ENCODE measurements around the gene HDHD2.
A peak's percentile ranks its signal among the peaks of the same experiment; 100 is the strongest.

HDHD2 gene

DNA sequence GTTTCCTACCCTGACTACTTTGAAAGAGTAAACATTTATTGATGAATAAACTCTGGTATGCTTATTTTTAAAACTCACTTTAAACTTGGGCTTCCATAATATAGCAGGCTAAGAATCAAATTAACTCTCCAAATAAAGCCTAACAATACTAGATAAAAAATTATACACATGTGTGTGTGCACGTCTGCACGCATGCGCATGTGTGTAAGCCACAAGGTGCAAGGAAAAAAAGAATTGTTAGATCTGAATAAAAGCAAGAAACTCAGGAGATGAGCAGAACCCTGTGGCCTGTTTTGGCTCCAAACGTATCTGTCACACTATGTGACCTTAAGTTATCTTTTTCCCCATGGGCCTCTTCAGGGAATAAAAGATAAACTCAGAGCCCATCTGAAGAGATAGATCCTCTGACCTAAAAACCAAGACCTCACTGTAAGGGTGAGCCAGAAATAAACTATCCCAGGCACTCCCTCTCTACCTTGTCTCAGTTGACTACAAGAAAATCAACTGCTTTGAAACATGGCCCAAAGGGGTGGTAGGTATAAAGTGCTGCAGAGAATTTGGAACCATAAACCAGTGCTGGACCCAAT, 6.3 kb downstream of the HDHD2 start:
- no peak for DNase-seq

DNA sequence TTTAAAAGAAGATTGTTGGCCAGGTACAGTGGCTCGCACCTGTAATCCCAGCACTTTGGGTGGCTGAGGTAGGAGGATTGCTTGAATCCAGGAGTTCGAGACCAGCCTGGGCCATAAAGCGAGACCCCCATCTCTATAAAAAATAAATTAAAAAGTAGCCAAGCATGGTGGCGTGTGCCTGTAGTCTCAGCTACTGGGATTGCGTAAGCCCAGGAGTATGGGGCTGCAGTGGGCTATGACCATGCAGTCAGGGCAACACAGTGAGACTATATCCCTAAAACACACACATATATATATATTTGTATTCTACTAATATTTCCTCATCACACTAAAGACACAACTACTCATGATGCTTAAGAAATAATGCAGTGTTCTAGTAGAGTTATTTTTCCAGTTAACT, 7.1 kb downstream of the HDHD2 start:
- DNase-seq: no peak

DNA sequence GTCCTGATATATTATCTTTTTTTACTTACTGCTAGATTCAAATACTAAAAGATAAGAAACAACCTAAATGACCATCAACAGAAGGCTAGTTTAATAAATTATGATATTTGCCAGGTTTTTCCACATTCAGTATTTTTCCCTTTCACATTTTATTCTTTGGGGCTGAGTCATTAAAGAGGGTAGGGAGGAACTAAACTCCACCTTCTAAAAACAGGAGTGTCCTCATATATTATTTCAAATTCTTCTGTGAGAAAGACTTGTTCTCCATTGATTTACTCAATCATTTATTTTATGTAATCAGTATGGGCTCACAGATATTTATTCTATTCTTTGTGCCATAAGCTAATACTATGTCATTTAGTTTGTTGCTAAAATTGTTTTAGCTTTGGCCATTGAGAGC, 9.0 kb downstream of the HDHD2 start:
- no peak for DNase-seq

DNA sequence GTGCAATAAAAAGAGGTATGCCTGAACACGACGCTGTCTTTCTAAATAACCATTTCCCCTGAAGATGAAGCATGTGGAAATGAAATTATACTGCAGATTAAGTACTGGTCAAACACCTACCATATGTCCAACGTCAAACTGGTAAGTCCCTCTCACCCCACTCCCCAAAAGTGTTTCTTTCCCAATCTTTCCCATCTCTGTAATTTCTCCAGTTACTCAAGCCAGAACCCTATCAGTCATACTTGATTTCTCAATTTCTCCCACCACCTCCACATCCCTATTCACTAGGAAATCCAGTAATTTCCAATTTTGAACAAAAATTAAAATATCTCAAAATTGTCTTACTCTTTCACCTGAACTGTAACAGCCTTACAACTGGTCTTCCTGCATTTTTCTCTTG, 29.2 kb downstream of the HDHD2 start:
- no peak for DNase-seq

DNA sequence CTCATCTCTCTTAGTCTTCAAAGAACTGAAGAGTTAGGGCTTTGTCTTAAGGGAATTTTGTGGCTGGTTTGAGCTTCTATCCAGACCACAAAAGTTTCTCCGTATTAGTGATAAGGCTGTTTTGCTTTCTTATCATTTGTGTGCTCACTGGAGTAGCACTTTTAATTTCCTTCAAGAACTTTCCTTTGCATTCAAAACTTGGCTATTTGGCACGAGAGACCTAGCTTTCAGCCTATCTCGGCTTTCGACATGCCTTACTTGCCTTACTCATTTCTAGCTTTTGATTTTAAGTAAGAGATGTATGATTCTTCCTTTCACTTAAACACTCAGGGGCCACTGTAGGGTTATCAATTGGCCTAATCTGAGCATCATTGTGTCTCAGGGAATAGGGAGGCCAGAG, 29.9 kb downstream of the HDHD2 start:
- DNase-seq: no peak

DNA sequence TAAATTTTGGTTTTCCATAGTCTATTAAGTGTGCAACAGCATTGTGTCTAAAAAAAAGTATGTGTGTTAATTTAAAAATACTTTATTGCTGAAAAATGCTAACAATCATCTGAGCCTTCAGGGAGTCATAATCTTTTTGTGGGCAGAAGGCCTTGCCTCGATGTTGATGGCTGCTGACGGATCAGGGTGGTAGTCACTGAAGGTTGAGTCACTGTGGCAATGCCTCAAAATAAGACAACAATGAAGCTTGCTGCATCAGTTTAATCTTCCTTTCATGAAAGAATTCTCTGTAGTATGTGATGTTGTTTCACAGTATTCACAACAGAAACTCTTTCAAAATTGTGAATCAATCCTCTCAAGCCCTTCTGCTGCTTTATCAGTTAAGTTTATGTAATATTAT, 31.3 kb downstream of the HDHD2 start:
- no peak for DNase-seq

DNA sequence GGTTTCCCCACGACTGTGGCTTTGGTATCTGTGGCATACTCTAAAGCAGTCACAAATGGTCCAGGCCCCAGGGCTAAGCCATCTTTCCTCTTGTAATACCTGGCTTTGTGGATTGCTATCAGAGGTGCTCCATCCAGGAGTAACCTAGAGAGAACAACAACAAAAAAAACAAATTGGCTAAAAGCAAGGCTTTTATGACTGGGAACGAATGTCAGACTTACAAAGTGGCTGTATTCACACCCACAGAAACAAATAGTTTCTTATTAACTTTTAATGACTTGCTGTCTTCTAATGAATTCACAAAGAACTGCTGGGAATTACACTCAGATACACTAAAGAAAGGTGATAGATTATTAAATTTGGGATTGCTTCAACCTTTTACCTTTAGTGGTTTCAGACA, 35.1 kb downstream of the HDHD2 start:
- no peak for DNase-seq

DNA sequence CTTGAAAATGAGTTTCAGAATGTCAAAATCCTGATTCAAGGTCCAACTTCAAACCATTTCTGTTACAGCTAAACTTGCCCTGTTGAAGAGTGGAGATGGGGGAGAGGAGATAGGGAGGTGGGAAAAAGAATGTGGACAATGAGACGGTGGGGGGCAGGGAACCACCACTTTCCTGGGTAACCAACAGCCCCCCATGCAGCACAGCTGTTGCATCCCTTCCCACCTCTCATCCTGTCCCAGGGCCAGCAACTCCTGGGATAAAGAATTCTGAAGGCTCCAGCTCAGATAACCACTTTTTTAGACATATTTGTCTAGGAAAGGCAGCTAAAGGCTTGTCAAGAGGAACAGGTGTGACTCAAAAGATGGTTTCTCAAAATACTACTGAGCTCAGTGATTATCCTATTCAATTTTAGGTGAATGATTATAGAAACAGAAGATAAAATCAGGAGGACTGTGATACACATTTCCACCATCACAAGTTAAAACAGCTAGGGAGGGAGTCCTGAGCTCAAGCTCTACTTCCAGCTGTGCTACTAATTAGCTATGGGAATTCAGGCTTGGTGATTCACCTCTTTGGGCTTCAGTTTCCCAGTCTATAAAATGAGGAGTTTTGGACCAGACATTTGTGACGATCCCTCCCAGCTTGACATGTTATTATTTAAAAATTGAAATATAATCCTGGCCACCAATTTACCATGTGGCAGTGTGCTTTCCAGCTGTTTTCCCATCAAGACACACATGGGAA, 36.3 kb downstream of the HDHD2 start:
- DNase-seq: no peak

DNA sequence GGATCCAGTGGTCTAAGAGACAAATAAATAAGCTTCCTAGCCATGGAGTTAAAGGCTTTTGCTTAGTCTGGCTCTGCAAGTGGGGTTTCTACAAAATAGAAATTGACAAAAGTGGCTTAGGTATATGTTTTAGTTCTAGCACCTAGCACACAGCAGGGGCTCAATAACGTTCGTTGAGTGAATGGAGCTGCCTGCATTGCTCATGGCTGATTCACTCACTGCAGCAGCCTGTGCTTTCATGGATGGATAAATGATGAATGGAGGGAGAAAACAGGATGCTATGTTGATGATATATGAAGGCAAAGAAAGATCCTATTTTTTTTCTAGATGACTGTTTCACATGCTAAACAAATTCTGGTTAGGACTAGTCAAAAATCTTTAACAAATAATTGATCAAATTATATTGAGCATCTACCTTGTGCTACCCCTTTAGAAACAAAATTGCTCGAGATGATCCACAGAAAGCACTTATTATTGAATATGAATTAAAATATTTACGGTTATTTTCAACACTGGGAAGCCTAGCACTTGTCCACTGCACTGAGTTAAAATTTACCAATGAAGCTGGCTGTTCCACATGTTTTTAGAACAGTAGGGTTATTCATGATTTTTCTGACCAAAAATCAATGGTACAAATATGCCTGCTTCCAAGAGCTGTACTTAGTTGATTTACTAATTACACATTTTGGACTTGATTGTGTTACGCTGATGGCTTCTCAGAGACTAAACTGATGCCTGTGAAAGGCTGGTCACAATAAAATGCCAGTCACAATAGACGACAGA, 39.6 kb downstream of the HDHD2 start:
- no peak for DNase-seq

DNA sequence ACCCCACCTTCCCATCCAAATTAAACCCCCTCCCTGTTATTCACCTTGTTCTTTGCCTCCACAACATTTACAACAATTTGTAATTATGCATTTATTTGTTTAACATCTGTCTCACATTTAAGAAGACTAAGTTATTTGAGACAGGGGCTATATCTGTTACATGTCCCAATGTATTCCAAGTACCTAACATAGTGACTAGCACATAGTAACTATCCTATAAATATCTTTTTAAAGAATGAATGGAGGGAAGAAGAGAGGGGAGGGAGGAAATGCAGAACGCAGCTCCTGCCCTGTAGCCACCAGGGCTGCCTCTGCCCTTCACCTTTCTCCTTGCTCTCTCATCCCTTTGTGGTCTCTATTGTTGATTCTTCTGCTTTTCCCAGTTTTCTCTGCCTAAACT, 40.6 kb downstream of the HDHD2 start:
- DNase-seq: no peak

DNA sequence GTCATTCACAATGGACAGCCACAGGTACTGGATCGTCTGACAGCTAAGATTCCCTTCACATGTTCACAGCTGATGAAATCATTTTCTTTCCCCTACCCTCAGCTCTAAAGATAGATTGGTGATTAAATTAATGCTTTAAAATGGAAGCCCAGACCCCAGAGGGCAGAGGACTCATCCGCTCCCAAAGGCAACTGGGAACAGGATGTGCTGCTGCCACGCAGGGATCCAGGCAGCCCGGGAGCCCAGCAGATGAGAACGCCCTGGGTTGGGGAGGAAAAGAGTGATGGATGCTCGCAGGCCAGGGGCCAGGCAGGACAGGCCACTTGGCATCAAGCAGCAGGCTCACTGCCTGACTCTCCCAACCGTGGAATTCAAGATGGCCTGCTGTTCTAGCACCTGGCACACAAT, 41.3 kb downstream of the HDHD2 start:
- DNase-seq: no peak

DNA sequence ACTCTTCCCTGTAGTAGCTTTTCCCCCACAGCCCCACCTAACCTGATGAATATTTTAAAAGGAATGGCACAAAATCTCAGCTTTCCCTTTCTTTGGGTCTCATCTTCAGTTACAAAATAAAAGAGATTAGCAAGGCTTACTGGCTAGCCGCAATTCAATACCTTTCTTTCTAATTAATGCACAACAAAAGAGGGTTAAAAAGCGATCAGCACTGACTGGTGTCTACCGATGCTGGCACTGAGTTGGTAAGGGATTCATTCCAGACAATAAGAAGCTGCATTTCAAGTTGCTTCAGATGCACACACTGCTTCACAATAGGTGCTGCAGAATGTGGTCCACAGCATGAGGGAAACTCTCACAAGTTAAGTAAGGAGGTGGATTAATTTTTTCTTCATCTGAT, 41.9 kb downstream of the HDHD2 start:
- no peak for DNase-seq

DNA sequence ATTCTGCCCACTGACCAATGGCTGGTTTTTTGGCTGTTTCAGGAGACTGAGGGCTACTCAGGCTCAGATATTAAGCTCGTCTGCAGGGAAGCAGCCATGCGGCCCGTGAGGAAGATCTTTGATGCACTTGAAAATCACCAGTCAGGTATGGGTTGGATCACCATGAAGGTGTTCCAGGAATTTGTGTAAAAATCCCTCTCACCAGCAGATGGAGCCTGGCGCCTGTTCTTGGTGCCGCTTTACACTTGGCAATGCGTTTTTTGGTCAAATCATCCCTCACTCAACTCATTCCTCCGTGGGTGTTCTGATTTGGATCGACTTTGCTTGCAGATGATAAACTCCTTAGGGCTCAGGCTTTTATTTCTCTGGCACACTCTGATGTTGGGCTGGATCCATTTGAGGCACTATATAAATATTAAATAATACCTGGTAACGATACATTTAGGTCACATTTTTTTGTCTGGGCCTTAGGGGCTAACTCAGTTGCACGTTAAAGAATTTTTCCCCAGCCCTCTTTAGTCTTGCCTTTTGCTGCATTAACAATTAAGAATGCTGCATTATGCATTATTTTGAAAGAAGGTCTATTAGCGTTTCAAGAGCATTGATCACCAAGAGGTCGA, 50.0 kb downstream of the HDHD2 start:
- no peak for DNase-seq

DNA sequence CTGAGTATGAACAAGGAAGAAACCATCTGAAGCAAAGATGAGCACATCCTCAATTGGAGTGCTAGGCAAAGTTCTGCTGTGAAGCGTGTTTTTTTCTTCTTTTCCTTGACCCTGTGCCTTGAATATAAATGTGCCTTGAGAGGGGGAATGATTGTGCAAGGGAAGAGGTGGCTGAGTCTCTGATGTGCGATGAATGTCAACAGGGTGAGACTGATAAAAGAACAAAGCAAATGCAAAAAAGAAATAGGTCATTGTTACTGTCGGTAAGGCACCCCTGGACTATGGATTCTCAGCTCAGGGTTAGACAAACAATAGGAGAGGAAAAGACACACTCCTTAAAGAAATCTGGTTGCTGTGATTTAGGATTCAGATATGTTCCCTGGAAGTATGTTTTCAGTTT, 54.5 kb downstream of the HDHD2 start:
- no peak for DNase-seq

DNA sequence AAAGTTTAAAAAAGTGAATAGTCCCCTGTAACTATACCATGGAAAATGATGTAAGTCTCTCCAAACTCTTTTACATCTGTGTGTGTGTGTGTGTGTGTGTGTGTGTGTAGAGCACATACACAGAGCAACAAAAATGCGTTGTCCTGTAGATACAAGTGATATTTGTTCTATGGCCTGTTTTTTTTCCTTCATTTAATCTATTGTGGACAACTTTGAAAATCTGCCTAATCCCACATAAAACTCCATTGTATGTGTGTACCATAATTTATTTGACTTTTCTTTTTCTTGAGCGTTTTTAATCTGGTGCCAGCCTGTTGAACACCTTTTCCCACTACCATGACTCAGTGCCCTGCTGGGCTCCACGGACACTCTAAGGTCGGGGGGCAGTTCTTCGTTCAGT, 62.6 kb downstream of the HDHD2 start:
- no peak for DNase-seq

DNA sequence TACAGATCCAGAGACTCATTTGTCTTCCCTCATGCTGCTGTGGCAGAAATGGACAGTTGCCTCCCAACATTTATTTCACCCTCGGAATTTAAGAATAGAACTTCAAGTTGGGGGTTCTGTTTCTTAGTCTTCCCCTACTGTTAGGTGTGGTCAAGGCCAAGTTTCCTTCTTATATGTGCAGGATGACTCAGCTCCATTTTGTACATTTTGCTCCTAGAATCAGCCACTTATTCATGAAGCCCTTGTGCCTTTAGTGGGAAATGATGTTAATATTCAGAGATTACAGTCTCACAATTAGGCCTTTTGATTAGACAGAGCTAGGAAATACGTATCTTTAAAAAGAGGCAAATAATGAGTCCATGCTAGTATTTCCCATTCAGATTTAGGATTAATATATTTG, 68.7 kb downstream of the HDHD2 start:
- no peak for DNase-seq

DNA sequence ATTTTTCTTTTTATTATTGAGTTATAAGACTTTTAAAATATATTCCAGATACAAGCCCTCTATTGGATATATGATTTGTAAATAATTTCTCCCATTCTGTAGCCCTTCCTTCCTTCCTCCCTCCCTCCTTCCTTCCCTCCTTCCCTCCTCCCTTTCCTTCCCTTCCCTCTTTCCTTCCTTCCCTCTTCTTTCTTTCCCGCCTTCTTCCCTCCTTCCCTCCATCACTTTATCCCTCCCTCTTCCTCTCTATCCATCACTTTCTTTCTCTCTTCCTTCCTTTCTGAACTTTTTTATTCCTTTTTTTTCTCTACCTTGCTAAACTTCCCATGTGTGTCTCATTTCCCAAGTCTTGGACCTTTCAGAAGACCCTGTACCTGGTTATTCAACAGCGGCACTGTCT, 69.4 kb downstream of the HDHD2 start:
- DNase-seq: no peak

DNA sequence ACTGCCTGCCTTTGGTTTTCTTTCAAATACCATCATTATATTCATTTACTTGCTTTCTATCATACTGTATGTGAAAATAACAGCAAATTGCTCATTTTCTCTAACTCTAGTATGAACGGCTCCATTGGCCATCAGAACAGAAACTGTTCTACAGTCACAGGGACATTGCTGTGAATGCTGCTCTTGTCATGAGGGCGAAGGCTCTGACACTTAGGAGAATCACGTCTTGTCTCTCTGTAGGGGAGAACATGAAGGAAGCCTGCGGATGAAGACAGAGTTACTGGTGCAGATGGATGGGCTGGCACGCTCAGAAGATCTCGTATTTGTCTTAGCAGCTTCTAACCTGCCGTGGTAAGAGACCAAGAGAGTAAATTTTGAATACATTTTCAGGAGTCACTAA, 73.2 kb downstream of the HDHD2 start:
- no peak for DNase-seq

DNA sequence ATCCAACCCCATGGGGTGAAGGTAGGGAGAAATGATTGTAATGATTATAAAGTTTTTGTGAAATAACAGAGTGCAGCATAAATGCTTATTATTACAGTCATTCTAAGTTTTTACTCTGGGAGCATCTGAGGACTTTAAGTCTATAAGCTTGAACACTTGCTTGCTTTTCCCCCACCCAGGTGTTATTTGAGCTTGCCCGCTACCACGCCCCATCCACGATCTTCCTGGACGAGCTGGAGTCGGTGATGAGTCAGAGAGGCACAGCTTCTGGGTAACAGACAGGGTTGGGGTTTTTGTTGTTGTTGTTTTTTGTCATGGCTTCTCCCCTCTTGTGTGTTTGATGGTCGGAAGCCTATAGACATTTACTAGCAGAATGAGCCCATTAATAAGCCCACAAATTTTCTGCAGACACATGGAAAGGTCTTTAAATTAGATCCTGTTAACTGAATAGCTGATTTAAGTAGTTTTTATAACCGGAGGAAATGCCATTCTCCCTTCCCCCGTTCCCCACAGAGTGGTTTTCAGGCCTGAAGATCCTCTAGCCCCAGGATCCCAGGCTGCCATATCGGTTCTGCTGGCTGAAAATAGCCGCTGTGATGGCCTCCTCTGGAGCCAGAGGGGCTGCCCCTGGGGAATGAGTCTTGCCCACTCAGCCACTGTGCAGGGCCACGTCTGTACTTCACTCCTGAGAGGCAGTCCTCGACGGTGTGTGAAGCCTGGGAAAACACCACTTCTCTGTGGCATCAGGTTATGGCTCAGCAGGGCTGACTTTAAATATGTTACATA, 75.0 kb downstream of the HDHD2 start:
- no peak for DNase-seq

DNA sequence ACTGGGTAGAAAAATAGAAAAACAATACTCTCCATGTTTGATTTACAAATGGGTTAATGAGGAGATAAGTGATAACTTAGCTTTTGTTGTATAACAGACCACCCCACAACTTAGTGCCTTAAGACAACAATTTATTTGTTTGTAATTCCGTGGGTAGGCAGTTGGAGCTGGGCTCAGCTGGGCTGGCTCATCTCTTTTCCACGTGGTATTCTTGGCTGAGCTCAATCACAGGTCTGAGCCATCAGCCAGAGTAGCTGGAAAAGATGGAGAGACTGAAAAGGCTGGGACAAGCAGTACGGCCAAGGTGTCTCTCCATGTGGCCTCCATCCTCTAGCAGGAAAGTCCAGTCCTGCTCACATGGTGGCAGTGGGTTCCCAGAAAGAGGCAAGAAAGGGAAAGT, 82.7 kb downstream of the HDHD2 start:
- no peak for DNase-seq

DNA sequence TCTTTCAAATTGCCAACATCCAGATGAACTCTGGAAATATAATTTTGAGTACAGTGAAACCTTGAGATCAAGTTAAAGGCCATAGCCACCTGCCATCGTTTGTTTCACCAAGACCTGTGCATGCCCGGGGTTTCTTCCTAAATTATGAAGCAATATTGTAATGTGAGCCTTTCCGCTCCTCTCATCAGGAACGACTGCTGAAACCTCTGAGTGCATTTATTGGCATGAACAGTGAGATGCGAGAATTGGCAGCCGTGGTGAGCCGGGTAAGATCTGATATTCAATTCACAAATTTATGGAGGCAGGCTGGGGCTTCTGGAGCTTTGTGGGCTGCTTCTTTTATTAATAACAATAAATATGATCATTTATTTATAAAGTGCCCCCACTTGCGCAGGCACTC, 87.2 kb downstream of the HDHD2 start:
- no peak for DNase-seq

DNA sequence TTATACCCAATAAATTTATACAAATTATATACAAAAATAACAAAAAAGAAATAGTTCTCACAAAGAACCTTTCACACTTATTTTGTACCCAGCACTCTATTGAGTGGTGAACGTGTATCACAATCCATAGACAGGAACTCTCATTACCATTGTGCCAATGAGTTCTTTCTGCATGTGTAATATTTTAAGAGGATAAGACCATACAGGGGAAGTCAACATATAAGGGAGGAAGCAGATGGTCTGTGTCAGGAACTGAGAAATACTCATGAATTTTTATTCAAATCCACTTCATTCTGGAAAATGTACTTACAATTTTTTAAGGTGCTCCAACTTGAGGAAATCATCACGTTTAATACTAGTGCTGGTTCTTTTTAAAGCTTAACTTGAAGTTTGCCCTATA, 87.8 kb downstream of the HDHD2 start:
- peak; percentile 52 for DNase-seq
